GM12873 (cell line): ENCODE data around the gene TMEM40.

Source experiments
- CTCF ChIP-seq: IDR thresholded peaks from 2 replicates; pipeline ENCODE4 v1.5.1; 2012; ENCODE audit warnings: low read depth, mild to moderate bottlenecking, moderate library complexity, low read length, control low read depth; ENCODE audit not compliant: insufficient read depth; ENCODE audit errors: missing control alignments

Gene TMEM40, protein sequence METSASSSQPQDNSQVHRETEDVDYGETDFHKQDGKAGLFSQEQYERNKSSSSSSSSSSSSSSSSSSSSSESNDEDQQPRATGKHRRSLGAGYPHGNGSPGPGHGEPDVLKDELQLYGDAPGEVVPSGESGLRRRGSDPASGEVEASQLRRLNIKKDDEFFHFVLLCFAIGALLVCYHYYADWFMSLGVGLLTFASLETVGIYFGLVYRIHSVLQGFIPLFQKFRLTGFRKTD

DNA sequence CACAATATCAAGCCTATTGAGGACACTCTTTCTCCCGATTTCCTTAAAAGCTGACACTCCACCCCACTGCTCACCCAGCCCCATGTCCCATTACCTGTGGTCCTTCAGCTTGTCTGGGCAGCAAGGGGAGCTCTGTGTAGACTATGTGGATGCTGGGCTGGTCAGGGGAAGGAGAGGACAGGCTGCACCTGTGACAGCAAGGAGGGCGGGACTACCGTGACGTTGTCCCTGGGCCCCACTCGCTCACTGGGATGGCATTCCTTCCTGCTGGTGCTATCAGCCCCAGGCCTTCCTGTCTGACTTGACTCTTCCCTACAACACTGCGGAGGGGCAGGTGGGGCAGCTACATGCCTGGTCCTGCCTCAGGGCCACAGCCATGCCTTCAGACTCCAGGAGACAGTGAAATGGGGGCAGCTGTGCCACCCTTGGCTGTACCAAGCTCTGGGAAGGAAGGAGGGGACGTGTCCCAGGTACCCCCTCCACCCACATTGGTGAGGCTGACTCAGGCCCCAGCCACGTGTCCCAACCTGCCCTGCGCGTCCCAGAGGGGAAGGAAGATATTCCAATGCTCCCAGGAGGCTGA is at the start of gene TMEM40:
Gene TMEM40 (minus strand): TSS at position 163 of the 583 bp plus-strand sequence. CDS start 9,427 bp downstream, outside the sequence.
- no peak for TF ChIP-seq CTCF

DNA sequence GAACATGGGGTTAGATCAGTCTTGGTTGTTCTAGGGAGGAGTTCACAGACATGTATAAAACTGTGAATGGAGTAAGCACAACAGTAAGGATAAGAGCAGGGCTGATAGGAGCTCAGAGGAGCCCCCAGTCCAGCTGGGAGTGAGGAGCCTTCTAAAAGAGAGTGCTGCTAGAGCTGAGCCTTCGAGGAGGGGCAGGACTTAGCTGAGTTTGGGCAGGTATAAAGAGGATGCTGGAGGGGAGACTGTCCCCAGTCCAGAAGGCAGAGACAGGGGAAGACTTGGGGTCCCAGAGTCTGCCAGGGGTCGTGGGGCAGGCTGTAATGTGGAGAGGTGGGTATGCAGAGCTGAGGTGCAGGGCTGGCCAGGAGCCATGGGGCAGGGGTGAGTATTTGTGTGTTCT is 49.5 kb upstream of the TMEM40 start:
- no peak for TF ChIP-seq CTCF

- TF ChIP-seq CTCF: no peak
These were observed 48.7 kb upstream of the TMEM40 start for GRCh38 chr3:12807601-12808359.

DNA sequence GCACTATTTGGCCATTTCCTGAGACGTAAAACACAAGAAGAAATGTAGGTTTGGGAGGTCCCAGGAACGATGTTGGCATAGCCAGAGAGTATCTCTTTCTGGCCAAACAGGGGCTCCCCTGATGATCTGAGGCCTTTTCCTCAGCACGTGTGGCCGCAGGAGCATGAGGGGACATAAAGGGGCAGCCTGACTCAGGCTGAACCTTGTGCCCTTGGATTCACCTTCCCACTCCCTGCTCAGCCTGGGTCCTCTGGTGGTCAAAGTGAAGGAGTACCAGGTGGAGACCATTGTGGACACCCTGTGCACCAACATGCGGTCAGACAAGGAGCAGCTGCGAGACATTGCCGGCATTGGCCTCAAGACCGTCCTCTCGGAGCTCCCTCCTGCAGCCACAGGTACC is 48.0 kb upstream of the TMEM40 start:
- TF ChIP-seq CTCF: peak; percentile 10

DNA sequence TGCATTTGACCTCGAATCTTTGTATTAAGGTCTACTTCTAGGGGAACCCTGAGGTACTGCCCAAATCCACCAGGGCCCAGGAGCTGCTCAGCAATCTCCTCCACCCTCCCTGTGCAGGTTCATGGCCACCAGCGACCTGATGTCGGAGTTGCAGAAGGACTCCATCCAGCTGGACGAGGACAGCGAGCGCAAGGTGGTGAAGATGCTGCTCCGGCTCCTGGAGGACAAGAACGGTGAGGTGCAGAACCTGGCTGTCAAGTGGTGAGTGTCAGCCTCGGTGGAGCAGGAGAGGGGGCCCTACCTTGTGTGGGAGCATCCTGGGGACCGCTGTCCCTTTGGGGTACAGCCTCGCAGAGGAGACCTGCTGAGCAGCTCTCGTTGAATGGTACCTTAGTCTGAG is 44.3 kb upstream of the TMEM40 start:
- TF ChIP-seq CTCF: no peak

GRCh38 chr3:12799525-12800440 is 40.7 kb upstream of the TMEM40 start:
- TF ChIP-seq CTCF: peak; percentile 25
